Measurements from ENCODE around the gene CGB1.
A peak's percentile ranks its signal among the peaks of the same experiment; 100 is the strongest.

The CGB1 gene

DNA sequence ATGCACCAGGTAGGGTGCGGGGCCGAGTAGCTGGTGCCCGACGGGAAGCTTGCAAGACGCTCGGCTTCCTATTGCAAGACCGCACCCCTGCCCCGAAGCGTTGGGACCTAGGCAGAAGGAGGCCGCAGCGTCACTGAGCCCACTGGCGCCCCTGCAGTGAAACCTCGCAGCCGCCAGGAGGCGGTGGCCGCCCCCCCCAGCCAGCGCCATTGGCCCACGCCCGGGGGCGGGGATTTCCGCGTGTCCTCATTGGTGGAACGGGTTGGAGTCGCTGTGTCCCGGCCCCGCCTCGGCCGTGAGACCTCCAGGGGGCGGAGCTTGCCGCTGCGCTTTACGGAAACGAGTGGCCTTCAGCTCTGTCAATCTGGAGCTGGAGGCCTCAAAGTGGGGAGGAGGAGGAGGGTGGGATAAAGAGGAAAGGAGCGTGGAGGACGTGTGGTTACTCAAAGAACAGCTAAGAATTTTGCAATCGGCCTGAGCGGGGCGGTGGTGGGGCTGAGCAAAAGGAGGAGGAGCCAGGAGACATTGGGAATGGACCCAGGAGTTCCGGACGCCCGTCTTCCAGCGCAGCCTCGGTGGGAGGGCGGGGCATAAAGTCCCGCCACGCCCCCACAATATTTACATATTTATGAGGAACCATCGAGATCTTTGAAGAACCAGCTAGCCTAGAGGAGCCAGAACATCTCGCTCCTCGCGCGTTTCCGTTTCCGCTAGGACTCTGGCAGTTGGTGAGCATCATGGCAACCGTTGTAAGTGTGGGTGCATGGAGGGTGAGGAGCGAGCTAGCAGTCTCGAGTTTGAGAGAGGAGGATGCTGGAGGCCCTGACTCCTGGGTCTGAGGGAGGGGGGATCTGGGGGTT lies 43.3 kb downstream of the CGB1 start, which contains the start of the genes GYS1 and RUVBL2:
Gene GYS1, minus strand, starts transcription at position 135 of the 860 bp plus-strand sequence. CDS start 197 bp downstream, outside the sequence.
Gene RUVBL2, plus strand, starts transcription at position 713 of the 860 bp plus-strand sequence. Its CDS starts 25 bp downstream, at position 738.
- peak; percentile 99 for DNase-seq (ENCODE audit: low read depth)

GRCh38 chr19:48992581-48993174 lies 44.0 kb downstream of the CGB1 start:
- DNase-seq (ENCODE audit: low read depth): no peak

- no peak for DNase-seq (ENCODE audit: low read depth)
These were observed 44.7 kb downstream of the CGB1 start for GRCh38 chr19:48991873-48992580.

- no peak for DNase-seq (ENCODE audit: low read depth)
These were observed 45.6 kb downstream of the CGB1 start for GRCh38 chr19:48991011-48991609.

DNA sequence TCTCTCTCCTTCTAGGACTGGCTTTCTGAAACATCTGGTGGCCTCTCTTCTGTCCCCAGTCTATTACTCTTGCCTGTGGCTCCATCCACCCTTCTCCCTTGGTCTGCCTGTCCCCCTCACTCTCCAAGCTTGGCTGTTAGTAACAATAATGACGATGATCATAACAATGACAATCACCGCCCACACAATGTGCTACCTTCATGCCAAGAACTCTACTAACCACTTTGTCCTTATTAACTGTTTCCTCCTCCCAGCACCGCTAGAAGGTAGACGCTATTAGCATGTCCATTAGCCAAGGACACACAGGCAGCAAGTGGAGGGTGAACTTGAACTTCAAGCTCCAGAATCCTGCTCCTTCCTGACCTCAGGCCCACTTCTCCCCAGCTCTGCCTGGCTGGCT lies 46.3 kb downstream of the CGB1 start:
- DNase-seq (ENCODE audit: low read depth): no peak

GRCh38 chr19:48989701-48990291 lies 46.9 kb downstream of the CGB1 start:
- no peak for DNase-seq (ENCODE audit: low read depth)

DNA sequence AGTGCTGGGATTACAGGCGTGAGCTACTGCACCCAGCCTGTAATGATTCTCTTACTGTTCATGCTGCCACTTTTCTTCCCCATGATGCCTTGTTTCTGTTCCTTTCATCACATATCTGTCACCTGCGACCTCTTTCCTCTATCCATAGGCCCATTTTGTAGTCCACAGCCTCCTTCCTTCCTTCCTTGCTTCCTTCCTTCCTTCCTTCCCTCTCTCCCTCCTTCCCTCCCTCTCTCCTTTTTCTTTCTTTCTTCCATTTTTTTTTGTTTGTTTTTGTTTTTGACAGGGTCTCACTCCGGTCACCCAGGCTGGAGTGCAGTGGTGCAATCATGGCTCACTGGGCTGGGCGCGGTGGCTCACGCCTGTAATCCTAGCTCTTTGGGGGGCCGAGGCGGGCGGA lies 47.8 kb downstream of the CGB1 start:
- DNase-seq (ENCODE audit: low read depth): no peak

DNA sequence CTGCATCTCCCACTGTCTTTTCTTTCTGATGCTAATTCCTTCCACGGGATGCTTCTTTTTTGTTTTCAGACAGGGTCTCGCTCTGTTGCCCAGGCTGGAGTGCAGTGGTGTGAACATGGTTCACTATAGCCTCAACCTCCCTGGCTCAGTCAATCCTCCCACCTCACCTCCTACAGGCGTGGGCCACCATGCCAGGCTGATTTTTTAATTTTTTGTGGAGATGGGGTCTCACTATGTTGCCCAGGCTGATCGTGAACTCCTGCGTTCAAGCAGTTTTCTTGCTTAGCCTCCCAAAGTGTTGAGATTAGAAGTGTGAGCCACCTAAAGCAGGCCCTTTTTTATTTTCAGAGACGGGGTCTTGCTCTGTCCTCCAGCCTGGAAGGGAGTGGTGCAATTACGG lies 48.4 kb downstream of the CGB1 start:
- no peak for DNase-seq (ENCODE audit: low read depth)

DNA sequence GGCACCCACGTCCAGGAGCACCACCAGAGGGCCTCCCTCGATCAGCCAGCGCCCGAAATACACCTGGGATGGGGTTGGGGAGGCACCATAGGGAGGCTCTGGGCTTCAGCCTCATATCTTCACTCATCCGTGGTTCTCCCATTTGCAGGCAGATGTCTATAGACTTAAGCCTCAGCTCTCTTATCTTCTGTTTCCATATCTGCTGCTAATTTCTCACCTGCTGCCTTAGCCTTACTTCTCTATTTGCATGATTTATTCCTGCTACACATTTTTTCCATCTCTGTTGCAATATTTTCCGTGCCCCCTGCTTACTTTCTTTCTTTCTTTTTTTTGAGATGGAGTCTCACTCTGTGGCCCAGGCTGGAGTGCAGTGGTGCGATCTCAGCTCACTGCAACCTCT lies 49.4 kb downstream of the CGB1 start:
- DNase-seq (ENCODE audit: low read depth): no peak

DNA sequence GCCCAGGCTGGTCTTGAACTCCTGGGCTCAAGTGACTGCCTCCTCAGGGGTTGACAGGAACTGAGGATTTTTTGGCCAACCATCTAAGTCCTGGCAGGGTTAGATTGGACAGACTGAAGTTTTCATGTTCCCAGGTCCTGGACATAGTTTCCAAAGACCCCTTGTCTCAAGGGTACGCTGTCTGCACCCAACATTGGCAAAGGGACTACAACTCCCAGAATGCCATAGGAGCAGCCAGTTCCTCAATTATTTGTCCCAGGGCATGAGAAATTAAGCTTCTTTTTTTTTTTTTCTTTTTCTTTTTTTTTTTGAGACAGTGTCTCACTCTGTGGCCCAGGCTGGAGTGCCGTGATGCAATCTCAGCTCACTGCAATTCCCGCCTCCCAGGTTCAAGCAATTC lies 50.5 kb downstream of the CGB1 start:
- no peak for DNase-seq (ENCODE audit: low read depth)

- no peak for DNase-seq (ENCODE audit: low read depth)
These were observed 51.0 kb downstream of the CGB1 start for GRCh38 chr19:48985711-48986110.

All from stimulated activated CD4-positive, alpha-beta T cell treated with anti-CD3 and anti-CD28 coated beads, Interleukin-2, amount 100 ng/mL, for 4 hours (primary cell).